Skeletal muscle satellite cell (primary cell): ENCODE measurements around the gene ZNF554.
A peak's percentile ranks its signal among the peaks of the same experiment; 100 is the strongest.

Experiments used
- H3K27me3 ChIP-seq: 2 replicates; pipeline ENCODE4 v1.7.0; 2013; ENCODE audit warnings: low read length; ENCODE audit not compliant: control insufficient read depth, insufficient read depth
- H3K36me3 ChIP-seq: 2 replicates; pipeline ENCODE4 v1.7.0; 2013; ENCODE audit warnings: mild to moderate bottlenecking, control low read depth, low read length; ENCODE audit not compliant: insufficient read depth
- H3K4me1 ChIP-seq: 2 replicates; pipeline ENCODE4 v1.7.0; 2013; ENCODE audit warnings: low read length; ENCODE audit not compliant: control insufficient read depth, insufficient read depth
- H3K4me2 ChIP-seq: 2 replicates; pipeline ENCODE4 v1.7.0; 2013; ENCODE audit warnings: mild to moderate bottlenecking, low read length
- H3K4me3 ChIP-seq: 2 replicates; pipeline ENCODE4 v1.7.0; 2013; ENCODE audit warnings: low read length
- H3K9ac ChIP-seq: 2 replicates; pipeline ENCODE4 v1.7.0; 2013; ENCODE audit warnings: mild to moderate bottlenecking, low read depth, low read length, moderate library complexity
- H3K9me3 ChIP-seq: replicated peaks from 2 replicates; pipeline ENCODE4 v1.7.0; 2013; ENCODE audit warnings: mild to moderate bottlenecking, control low read depth, low read length

The ZNF554 gene

GRCh38 chr19:2824129-2824528 lies 4.5 kb downstream of the ZNF554 start:
- H3K4me3 ChIP-seq, result no peak overlapping the region
- H3K9me3 ChIP-seq, result peaks cover 2% of the 10 kb centered on the region
- no peak overlapping the region for H3K4me2 ChIP-seq
- H3K27me3 ChIP-seq, result no peaks in the 10 kb centered on the region
- no peaks in the 10 kb centered on the region for H3K36me3 ChIP-seq
- H3K4me1 ChIP-seq, result no peaks in the 10 kb centered on the region
- no peak overlapping the region for H3K9ac ChIP-seq

- peaks cover 2% of the 10 kb centered on the region for H3K9me3 ChIP-seq
- H3K4me1 ChIP-seq, result no peaks in the 10 kb centered on the region
- no peaks in the 10 kb centered on the region for H3K36me3 ChIP-seq
- H3K4me2 ChIP-seq, result no peak overlapping the region
- no peak overlapping the region for H3K9ac ChIP-seq
- H3K27me3 ChIP-seq, result no peaks in the 10 kb centered on the region
- H3K4me3 ChIP-seq, result no peak overlapping the region
Observed at GRCh38 chr19:2827022-2827421, 7.4 kb downstream of the ZNF554 start.

GRCh38 chr19:2827840-2828489 lies 8.3 kb downstream of the ZNF554 start:
- no peaks in the 10 kb centered on the region for H3K4me1 ChIP-seq
- H3K9me3 ChIP-seq, result peaks cover 6% of the 10 kb centered on the region
- H3K36me3 ChIP-seq, result peaks cover 3% of the 10 kb centered on the region
- no peaks in the 10 kb centered on the region for H3K27me3 ChIP-seq
- H3K9ac ChIP-seq, result no peak overlapping the region
- H3K4me3 ChIP-seq, result no peak overlapping the region
- H3K4me2 ChIP-seq, result no peak overlapping the region

GRCh38 chr19:2834294-2834871 lies 14.7 kb downstream of the ZNF554 start:
- peaks cover 38% of the 10 kb centered on the region for H3K9me3 ChIP-seq
- no peaks in the 10 kb centered on the region for H3K27me3 ChIP-seq
- H3K4me1 ChIP-seq, result no peaks in the 10 kb centered on the region
- peaks cover 8% of the 10 kb centered on the region for H3K36me3 ChIP-seq
- no peak overlapping the region for H3K4me2 ChIP-seq
- H3K4me3 ChIP-seq, result no peak overlapping the region
- no peak overlapping the region for H3K9ac ChIP-seq

- Histone ChIP-seq H3K9ac (no peak overlapping the region), H3K4me3 (no peak overlapping the region), H3K9me3 (peaks cover 35% of the 10 kb centered on the region), H3K4me2 (no peak overlapping the region), H3K27me3 (no peaks in the 10 kb centered on the region), H3K36me3 (peaks cover 5% of the 10 kb centered on the region), H3K4me1 (peaks cover 5% of the 10 kb centered on the region)
Observed at GRCh38 chr19:2837430-2837829, 17.8 kb downstream of the ZNF554 start.

GRCh38 chr19:2840794-2841791 lies 21.4 kb downstream of the ZNF554 start, which contains the start of gene ZNF555:
Gene ZNF555 (plus strand): TSS chr19:2841475. CDS start chr19:2841573, 98 bp downstream.
- H3K9ac ChIP-seq, result peak within 1 kb of the TSS; percentile 89
- H3K4me3 ChIP-seq, result peak within 1 kb of the TSS; percentile 95
- H3K36me3 ChIP-seq, result peaks cover 5% of the 10 kb centered on the region
- peak within 1 kb of the TSS; percentile 99 for H3K4me2 ChIP-seq
- peaks cover 10% of the 10 kb centered on the region for H3K9me3 ChIP-seq
- peaks cover 12% of the 10 kb centered on the region for H3K4me1 ChIP-seq
- no peaks in the 10 kb centered on the region for H3K27me3 ChIP-seq

GRCh38 chr19:2841855-2842574 lies 22.3 kb downstream of the ZNF554 start:
- Histone ChIP-seq H3K27me3 (no peaks in the 10 kb centered on the region), H3K4me1 (peaks cover 15% of the 10 kb centered on the region), H3K9ac (peak overlapping the region; percentile 89), H3K9me3 (peaks cover 4% of the 10 kb centered on the region), H3K4me3 (peak overlapping the region; percentile 95), H3K36me3 (peaks cover 5% of the 10 kb centered on the region), H3K4me2 (peak overlapping the region; percentile 99)

GRCh38 chr19:2845107-2845506 lies 25.4 kb downstream of the ZNF554 start:
- H3K9ac ChIP-seq, result no peak overlapping the region
- H3K4me1 ChIP-seq, result peaks cover 19% of the 10 kb centered on the region
- peaks cover under 1% of the 10 kb centered on the region for H3K9me3 ChIP-seq
- peaks cover 8% of the 10 kb centered on the region for H3K36me3 ChIP-seq
- no peak overlapping the region for H3K4me2 ChIP-seq
- H3K27me3 ChIP-seq, result no peaks in the 10 kb centered on the region
- H3K4me3 ChIP-seq, result no peak overlapping the region

GRCh38 chr19:2846180-2846894 lies 26.7 kb downstream of the ZNF554 start:
- Histone ChIP-seq H3K4me2 (peak overlapping the region; percentile 26), H3K4me3 (no peak overlapping the region), H3K27me3 (no peaks in the 10 kb centered on the region), H3K9me3 (peaks cover 8% of the 10 kb centered on the region), H3K36me3 (peaks cover 17% of the 10 kb centered on the region), H3K4me1 (peaks cover 19% of the 10 kb centered on the region), H3K9ac (no peak overlapping the region)

- no peak overlapping the region for H3K4me2 ChIP-seq
- H3K27me3 ChIP-seq, result no peaks in the 10 kb centered on the region
- H3K4me1 ChIP-seq, result peaks cover 14% of the 10 kb centered on the region
- H3K36me3 ChIP-seq, result peaks cover 29% of the 10 kb centered on the region
- H3K9ac ChIP-seq, result no peak overlapping the region
- peaks cover 18% of the 10 kb centered on the region for H3K9me3 ChIP-seq
- H3K4me3 ChIP-seq, result no peak overlapping the region
Observed at GRCh38 chr19:2847507-2847906, 27.8 kb downstream of the ZNF554 start.
